ENCODE data around the gene LIN9.

LIN9 gene

GRCh38 chr1:226337276-226337875 is 28.4 kb upstream of the LIN9 start:
- TF ChIP-seq, protein P1, sequence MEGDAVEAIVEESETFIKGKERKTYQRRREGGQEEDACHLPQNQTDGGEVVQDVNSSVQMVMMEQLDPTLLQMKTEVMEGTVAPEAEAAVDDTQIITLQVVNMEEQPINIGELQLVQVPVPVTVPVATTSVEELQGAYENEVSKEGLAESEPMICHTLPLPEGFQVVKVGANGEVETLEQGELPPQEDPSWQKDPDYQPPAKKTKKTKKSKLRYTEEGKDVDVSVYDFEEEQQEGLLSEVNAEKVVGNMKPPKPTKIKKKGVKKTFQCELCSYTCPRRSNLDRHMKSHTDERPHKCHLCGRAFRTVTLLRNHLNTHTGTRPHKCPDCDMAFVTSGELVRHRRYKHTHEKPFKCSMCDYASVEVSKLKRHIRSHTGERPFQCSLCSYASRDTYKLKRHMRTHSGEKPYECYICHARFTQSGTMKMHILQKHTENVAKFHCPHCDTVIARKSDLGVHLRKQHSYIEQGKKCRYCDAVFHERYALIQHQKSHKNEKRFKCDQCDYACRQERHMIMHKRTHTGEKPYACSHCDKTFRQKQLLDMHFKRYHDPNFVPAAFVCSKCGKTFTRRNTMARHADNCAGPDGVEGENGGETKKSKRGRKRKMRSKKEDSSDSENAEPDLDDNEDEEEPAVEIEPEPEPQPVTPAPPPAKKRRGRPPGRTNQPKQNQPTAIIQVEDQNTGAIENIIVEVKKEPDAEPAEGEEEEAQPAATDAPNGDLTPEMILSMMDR (IDR thresholded peaks at IDR 0.05; ENCODE audit: control extremely low read depth, extremely low read depth, low read depth, missing control alignments), result no peak
- POLR2A ChIA-PET, result no interaction called here
- no peak for DNase-seq (ENCODE audit: extremely low spot score)
- CTCF ChIA-PET, result interaction anchor here (1.4 kb wide), 1 partner anchor 136 kb away, joined by 4 read pairs; no protein-coding TSS in a partner anchor

GRCh38 chr1:226335661-226336060 is 26.7 kb upstream of the LIN9 start:
- no peak for DNase-seq (ENCODE audit: extremely low spot score)
- TF ChIP-seq, protein P1 (IDR thresholded peaks at IDR 0.05; ENCODE audit: control extremely low read depth, extremely low read depth, low read depth, missing control alignments), result no peak
- ChIA-PET POLR2A (no interaction called here), CTCF (no interaction called here)

- POLR2A ChIA-PET, result no interaction called here
- DNase-seq (ENCODE audit: extremely low spot score), result no peak
- CTCF ChIA-PET, result interaction anchor here (0.6 to 3.2 kb wide), 42 partner anchors 8 to 240 kb away, joined by 3 to 30 read pairs (median 5); partner anchors contain the start of genes LIN9 and PARP1
- TF ChIP-seq, protein P1 (IDR thresholded peaks at IDR 0.05; ENCODE audit: control extremely low read depth, extremely low read depth, low read depth, missing control alignments), result no peak
Measured at GRCh38 chr1:226332947-226333346, 24.0 kb upstream of the LIN9 start.

GRCh38 chr1:226329237-226329636 is 20.3 kb upstream of the LIN9 start:
- no peak for DNase-seq (ENCODE audit: extremely low spot score)
- ChIA-PET CTCF (interaction anchor here (1.3 to 1.7 kb wide), 2 partner anchors 131 to 204 kb away, joined by 3 read pairs; no protein-coding TSS in a partner anchor), POLR2A (no interaction called here)
- TF ChIP-seq, protein P1 (IDR thresholded peaks at IDR 0.05; ENCODE audit: control extremely low read depth, extremely low read depth, low read depth, missing control alignments), result no peak

GRCh38 chr1:226327761-226328162 is 18.8 kb upstream of the LIN9 start:
- POLR2A ChIA-PET, result no interaction called here
- DNase-seq (ENCODE audit: extremely low spot score), result no peak
- TF ChIP-seq, protein P1 (IDR thresholded peaks at IDR 0.05; ENCODE audit: control extremely low read depth, extremely low read depth, low read depth, missing control alignments), result no peak
- CTCF ChIA-PET, result interaction anchor here (1.0 kb wide), 1 partner anchor 17 kb away, joined by 4 read pairs; no protein-coding TSS in a partner anchor

- TF ChIP-seq, protein P1 (IDR thresholded peaks at IDR 0.05; ENCODE audit: control extremely low read depth, extremely low read depth, low read depth, missing control alignments), result no peak
- ChIA-PET CTCF (interaction anchor here (1.0 to 2.4 kb wide), 4 partner anchors 8 to 200 kb away, joined by 3 to 17 read pairs (median 4); partner anchors contain the start of gene LIN9), POLR2A (no interaction called here)
- DNase-seq (ENCODE audit: extremely low spot score), result no peak
Measured at GRCh38 chr1:226325178-226325577, 16.2 kb upstream of the LIN9 start.

All from GM10248 (cell line).